Measurements from ENCODE around the gene DNTTIP2.

DNTTIP2 gene

GRCh38 chr1:93905051-93905450 lies 26.0 kb upstream of the DNTTIP2 start:
- H3K27ac ChIP-seq (ENCODE audit: low read length) = no peak overlapping the region
- no peaks in the 10 kb centered on the region for H3K9me3 ChIP-seq (ENCODE audit: control insufficient read depth in 1 of 2, low read length in 2 of 2)
- no peaks in the 10 kb centered on the region for H3K27me3 ChIP-seq (ENCODE audit: low read depth, low read length)
- no peak overlapping the region for H3K4me3 ChIP-seq (ENCODE audit: low read depth in 1 of 2, low read length in 2 of 2)
- H3K4me1 ChIP-seq (ENCODE audit: control insufficient read depth in 1 of 2, insufficient read depth in 2 of 2, low read length in 2 of 2) = peaks cover 0 to 9% of the 10 kb centered on the region in 2 donors
- H3K36me3 ChIP-seq (ENCODE audit: control insufficient read depth in 1 of 2, insufficient read depth in 2 of 2, low read length in 2 of 2) = peaks cover 0 to 8% of the 10 kb centered on the region in 2 donors

- H3K36me3 ChIP-seq (ENCODE audit: control insufficient read depth in 1 of 2, insufficient read depth in 2 of 2, low read length in 2 of 2) = peaks cover 0 to 8% of the 10 kb centered on the region in 2 donors
- peak overlapping the region; percentile 12 for H3K27ac ChIP-seq (ENCODE audit: low read length)
- peaks cover 0 to 9% of the 10 kb centered on the region in 2 donors for H3K4me1 ChIP-seq (ENCODE audit: control insufficient read depth in 1 of 2, insufficient read depth in 2 of 2, low read length in 2 of 2)
- no peaks in the 10 kb centered on the region for H3K9me3 ChIP-seq (ENCODE audit: control insufficient read depth in 1 of 2, low read length in 2 of 2)
- H3K27me3 ChIP-seq (ENCODE audit: low read depth, low read length) = no peaks in the 10 kb centered on the region
- no peak overlapping the region for H3K4me3 ChIP-seq (ENCODE audit: low read depth in 1 of 2, low read length in 2 of 2)
These were observed 25.2 kb upstream of the DNTTIP2 start for GRCh38 chr1:93904228-93904627.

- Histone ChIP-seq H3K4me3 (ENCODE audit: low read depth in 1 of 2, low read length in 2 of 2) (no peak overlapping the region), H3K9me3 (ENCODE audit: control insufficient read depth in 1 of 2, low read length in 2 of 2) (no peaks in the 10 kb centered on the region), H3K4me1 (ENCODE audit: control insufficient read depth in 1 of 2, insufficient read depth in 2 of 2, low read length in 2 of 2) (no peaks in the 10 kb centered on the region), H3K27ac (ENCODE audit: low read length) (no peak overlapping the region), H3K36me3 (ENCODE audit: control insufficient read depth in 1 of 2, insufficient read depth in 2 of 2, low read length in 2 of 2) (peaks cover 8 to 16% of the 10 kb centered on the region in 2 donors), H3K27me3 (ENCODE audit: low read depth, low read length) (no peaks in the 10 kb centered on the region)
These were observed 21.9 kb upstream of the DNTTIP2 start for GRCh38 chr1:93900723-93901504.

GRCh38 chr1:93899543-93900207 lies 20.7 kb upstream of the DNTTIP2 start:
- Histone ChIP-seq H3K4me1 (ENCODE audit: control insufficient read depth in 1 of 2, insufficient read depth in 2 of 2, low read length in 2 of 2) (no peaks in the 10 kb centered on the region), H3K27ac (ENCODE audit: low read length) (no peak overlapping the region), H3K9me3 (ENCODE audit: control insufficient read depth in 1 of 2, low read length in 2 of 2) (no peaks in the 10 kb centered on the region), H3K27me3 (ENCODE audit: low read depth, low read length) (no peaks in the 10 kb centered on the region), H3K36me3 (ENCODE audit: control insufficient read depth in 1 of 2, insufficient read depth in 2 of 2, low read length in 2 of 2) (peaks cover 9 to 22% of the 10 kb centered on the region in 2 donors), H3K4me3 (ENCODE audit: low read depth in 1 of 2, low read length in 2 of 2) (no peak overlapping the region)

DNA sequence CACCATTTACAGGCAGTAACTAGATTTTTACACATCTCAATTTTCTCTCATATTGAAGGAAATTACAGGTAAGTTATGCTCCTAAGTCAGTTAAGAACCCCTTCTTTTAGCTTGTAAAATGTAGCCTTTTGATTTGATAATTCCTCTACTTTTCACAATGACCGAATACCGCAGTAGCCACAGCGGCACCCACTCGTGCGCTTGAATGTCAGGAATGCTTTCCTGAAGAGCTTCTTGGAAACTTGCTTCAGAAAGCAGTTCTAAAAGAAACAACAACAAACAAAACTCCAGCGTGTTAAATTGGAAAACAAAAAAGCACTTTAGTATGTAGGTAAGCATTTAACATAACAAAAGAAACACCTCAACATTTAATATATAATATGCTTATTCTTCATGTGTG lies 9.9 kb upstream of the DNTTIP2 start:
- Histone ChIP-seq H3K36me3 (ENCODE audit: control insufficient read depth in 1 of 2, insufficient read depth in 2 of 2, low read length in 2 of 2) (peaks cover 7 to 11% of the 10 kb centered on the region in 2 donors), H3K27me3 (ENCODE audit: low read depth, low read length) (no peaks in the 10 kb centered on the region)

GRCh38 chr1:93882269-93882668 lies 3.3 kb upstream of the DNTTIP2 start:
- Histone ChIP-seq H3K27me3 (ENCODE audit: low read depth, low read length) (no peaks in the 10 kb centered on the region), H3K36me3 (ENCODE audit: control insufficient read depth in 1 of 2, insufficient read depth in 2 of 2, low read length in 2 of 2) (peaks cover 4% of the 10 kb centered on the region in 2 donors), H3K4me1 (ENCODE audit: control insufficient read depth in 1 of 2, insufficient read depth in 2 of 2, low read length in 2 of 2) (peaks cover 4 to 13% of the 10 kb centered on the region in 2 donors), H3K9me3 (ENCODE audit: control insufficient read depth in 1 of 2, low read length in 2 of 2) (no peaks in the 10 kb centered on the region), H3K4me3 (ENCODE audit: low read depth in 1 of 2, low read length in 2 of 2) (no peak overlapping the region), H3K27ac (ENCODE audit: low read length) (no peak overlapping the region)

More for the DNA sequence above, 9.9 kb upstream of the DNTTIP2 start:
- no peaks in the 10 kb centered on the region for H3K9me3 ChIP-seq (ENCODE audit: control insufficient read depth in 1 of 2, low read length in 2 of 2)
- no peaks in the 10 kb centered on the region for H3K4me1 ChIP-seq (ENCODE audit: control insufficient read depth in 1 of 2, insufficient read depth in 2 of 2, low read length in 2 of 2)
- H3K4me3 ChIP-seq (ENCODE audit: low read depth in 1 of 2, low read length in 2 of 2) = no peak overlapping the region
- no peak overlapping the region for H3K27ac ChIP-seq (ENCODE audit: low read length)

GRCh38 chr1:93880731-93881130 lies 1.7 kb upstream of the DNTTIP2 start:
- peaks cover 14 to 27% of the 10 kb centered on the region in 2 donors for H3K4me1 ChIP-seq (ENCODE audit: control insufficient read depth in 1 of 2, insufficient read depth in 2 of 2, low read length in 2 of 2)

GRCh38 chr1:93878501-93878888 lies 511 bp downstream of the DNTTIP2 start:
- Histone ChIP-seq H3K9me3 (ENCODE audit: control insufficient read depth in 1 of 2, low read length in 2 of 2) (no peaks in the 10 kb centered on the region), H3K27ac (ENCODE audit: low read length) (peak overlapping the region; percentile 95), H3K4me3 (ENCODE audit: low read depth in 1 of 2, low read length in 2 of 2) (peak overlapping the region; percentile 96 to 97), H3K36me3 (ENCODE audit: control insufficient read depth in 1 of 2, insufficient read depth in 2 of 2, low read length in 2 of 2) (peaks cover 35 to 38% of the 10 kb centered on the region in 2 donors), H3K4me1 (ENCODE audit: control insufficient read depth in 1 of 2, insufficient read depth in 2 of 2, low read length in 2 of 2) (peaks cover 14 to 29% of the 10 kb centered on the region in 2 donors), H3K27me3 (ENCODE audit: low read depth, low read length) (no peaks in the 10 kb centered on the region)

More at GRCh38 chr1:93880731-93881130, 1.7 kb upstream of the DNTTIP2 start:
- H3K27me3 ChIP-seq (ENCODE audit: low read depth, low read length) = no peaks in the 10 kb centered on the region
- H3K4me3 ChIP-seq (ENCODE audit: low read depth in 1 of 2, low read length in 2 of 2) = no peak overlapping the region
- H3K9me3 ChIP-seq (ENCODE audit: control insufficient read depth in 1 of 2, low read length in 2 of 2) = no peaks in the 10 kb centered on the region
- no peak overlapping the region for H3K27ac ChIP-seq (ENCODE audit: low read length)
- H3K36me3 ChIP-seq (ENCODE audit: control insufficient read depth in 1 of 2, insufficient read depth in 2 of 2, low read length in 2 of 2) = peaks cover 15 to 16% of the 10 kb centered on the region in 2 donors

DNA sequence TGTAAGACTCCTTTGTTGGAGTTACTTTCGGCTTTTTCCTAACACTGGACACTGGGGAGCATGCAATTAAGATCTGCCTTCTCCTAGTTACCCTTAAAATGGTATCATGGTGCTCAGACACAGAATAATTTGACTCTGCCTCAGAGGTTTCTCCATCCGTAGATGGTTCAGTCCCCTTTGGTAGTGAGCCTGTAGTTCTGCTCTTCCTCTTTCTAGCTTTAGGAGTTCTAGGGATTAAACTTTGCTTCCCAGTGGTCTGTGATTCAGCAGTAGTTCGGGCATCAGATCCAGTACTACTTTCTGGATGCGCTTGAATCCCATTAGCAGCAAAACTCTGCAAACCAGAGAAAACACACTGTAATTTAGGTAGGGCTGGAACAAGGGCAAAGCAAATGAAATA lies 1.5 kb downstream of the DNTTIP2 start:
- H3K36me3 ChIP-seq (ENCODE audit: control insufficient read depth in 1 of 2, insufficient read depth in 2 of 2, low read length in 2 of 2) = peaks cover 38 to 44% of the 10 kb centered on the region in 2 donors
- no peaks in the 10 kb centered on the region for H3K27me3 ChIP-seq (ENCODE audit: low read depth, low read length)
- no peak overlapping the region for H3K27ac ChIP-seq (ENCODE audit: low read length)
- H3K4me1 ChIP-seq (ENCODE audit: control insufficient read depth in 1 of 2, insufficient read depth in 2 of 2, low read length in 2 of 2) = peaks cover 14 to 29% of the 10 kb centered on the region in 2 donors
- peak overlapping the region in 1 of 2 donors; percentile 96 for H3K4me3 ChIP-seq (ENCODE audit: low read depth in 1 of 2, low read length in 2 of 2)
- H3K9me3 ChIP-seq (ENCODE audit: control insufficient read depth in 1 of 2, low read length in 2 of 2) = no peaks in the 10 kb centered on the region

DNA sequence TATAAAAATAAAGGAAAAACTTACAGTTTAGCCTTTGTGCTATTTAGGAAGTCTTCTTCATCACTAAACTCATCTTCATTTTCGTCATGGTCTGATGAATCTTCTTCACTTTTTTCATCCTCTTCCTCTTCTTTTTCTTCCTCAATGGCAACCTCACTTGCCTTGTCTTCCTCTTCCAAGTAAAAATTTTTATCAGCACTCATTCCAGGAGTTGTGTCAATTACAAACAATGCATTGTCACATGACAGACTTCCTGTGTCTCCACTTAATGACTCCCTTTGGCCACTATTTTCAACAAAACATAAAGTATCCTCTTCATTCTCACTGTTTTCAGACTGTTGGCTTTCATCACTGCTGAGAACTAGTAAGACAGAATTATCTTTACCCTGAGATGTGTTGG lies 2.8 kb downstream of the DNTTIP2 start:
- H3K27ac ChIP-seq (ENCODE audit: low read length) = no peak overlapping the region
- no peaks in the 10 kb centered on the region for H3K27me3 ChIP-seq (ENCODE audit: low read depth, low read length)
- peaks cover 50 to 54% of the 10 kb centered on the region in 2 donors for H3K36me3 ChIP-seq (ENCODE audit: control insufficient read depth in 1 of 2, insufficient read depth in 2 of 2, low read length in 2 of 2)
- H3K4me1 ChIP-seq (ENCODE audit: control insufficient read depth in 1 of 2, insufficient read depth in 2 of 2, low read length in 2 of 2) = peaks cover 14 to 29% of the 10 kb centered on the region in 2 donors
- H3K9me3 ChIP-seq (ENCODE audit: control insufficient read depth in 1 of 2, low read length in 2 of 2) = no peaks in the 10 kb centered on the region
- H3K4me3 ChIP-seq (ENCODE audit: low read depth in 1 of 2, low read length in 2 of 2) = no peak overlapping the region

- peaks cover 68 to 71% of the 10 kb centered on the region in 2 donors for H3K36me3 ChIP-seq (ENCODE audit: control insufficient read depth in 1 of 2, insufficient read depth in 2 of 2, low read length in 2 of 2)
These were observed 4.9 kb downstream of the DNTTIP2 start for GRCh38 chr1:93874025-93874651.

More at GRCh38 chr1:93874025-93874651, 4.9 kb downstream of the DNTTIP2 start:
- Histone ChIP-seq H3K27me3 (ENCODE audit: low read depth, low read length) (no peaks in the 10 kb centered on the region), H3K4me3 (ENCODE audit: low read depth in 1 of 2, low read length in 2 of 2) (no peak overlapping the region), H3K4me1 (ENCODE audit: control insufficient read depth in 1 of 2, insufficient read depth in 2 of 2, low read length in 2 of 2) (peaks cover 10 to 29% of the 10 kb centered on the region in 2 donors), H3K9me3 (ENCODE audit: control insufficient read depth in 1 of 2, low read length in 2 of 2) (no peaks in the 10 kb centered on the region), H3K27ac (ENCODE audit: low read length) (no peak overlapping the region)

Data from muscle layer of duodenum (tissue), 2 donors.